GM18517 (cell line): ENCODE results near the gene SH3D19.

ENCODE experiments used
- ATAC-seq: cut with Tn5 transposase; IDR thresholded peaks from one replicate; pipeline ENCODE4 v1.9.1; 2021; ENCODE audit warnings: mild to moderate bottlenecking, moderate library complexity; ENCODE audit not compliant: unreplicated experiment

Gene SH3D19

DNA sequence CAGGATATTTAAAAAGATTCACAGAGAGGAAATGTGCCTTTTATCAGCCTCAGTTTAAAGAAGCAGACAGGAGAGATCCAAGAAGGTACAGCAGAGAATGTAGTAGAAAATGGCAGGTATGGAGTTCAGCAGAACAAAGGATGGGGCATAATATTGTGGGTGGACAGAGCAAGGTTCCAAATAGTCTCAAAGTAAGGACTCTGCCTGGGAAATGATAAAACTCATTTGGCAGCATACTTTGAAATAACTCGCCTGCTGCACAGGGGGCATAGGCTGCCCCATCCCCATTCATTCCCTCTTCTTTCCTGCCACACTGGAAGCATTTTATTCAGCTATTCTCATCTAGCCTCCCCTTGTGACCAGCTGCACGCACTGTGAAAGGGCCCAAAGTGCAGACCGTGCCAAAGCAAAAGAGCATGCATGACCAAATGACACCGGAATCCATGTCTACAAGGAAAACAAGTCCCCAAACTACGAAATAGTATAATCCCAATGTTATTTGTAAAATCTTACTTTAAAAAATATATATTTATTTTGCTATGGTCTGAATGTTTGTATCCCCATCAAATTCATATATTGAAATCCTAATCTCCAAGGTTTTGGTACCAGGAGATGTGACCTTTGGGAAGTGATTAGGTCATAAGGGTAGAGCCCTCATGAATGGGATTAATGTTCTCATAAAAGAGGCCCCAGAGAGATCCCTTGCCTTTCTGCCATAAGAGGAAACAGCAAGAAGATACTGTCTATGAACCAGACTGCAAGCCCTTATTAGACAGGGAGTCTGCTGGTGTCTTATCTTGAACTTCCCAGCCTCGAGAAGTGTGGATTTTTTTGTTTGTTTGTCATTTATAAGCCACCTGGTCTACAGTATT is 125.8 kb downstream of the SH3D19 start:
- no peak for ATAC-seq

DNA sequence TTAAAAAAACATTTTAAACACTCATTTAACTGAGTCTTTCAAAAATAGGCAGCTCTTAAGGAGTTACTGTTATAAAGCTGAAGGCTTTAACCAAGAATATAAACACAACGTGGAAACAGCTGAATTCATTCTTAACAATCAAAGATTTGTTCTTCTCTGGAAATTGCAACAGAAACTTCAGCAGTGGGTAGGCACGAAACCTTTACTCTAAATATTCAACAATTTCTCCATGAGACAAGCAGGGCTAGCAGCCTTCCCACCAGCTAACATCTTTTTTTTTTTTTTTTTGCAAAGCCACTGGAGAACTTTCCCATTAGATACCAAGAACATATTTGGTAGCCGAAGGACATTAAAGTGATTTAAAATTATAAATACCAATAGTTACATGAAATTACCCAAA is 126.7 kb downstream of the SH3D19 start:
- no peak for ATAC-seq

DNA sequence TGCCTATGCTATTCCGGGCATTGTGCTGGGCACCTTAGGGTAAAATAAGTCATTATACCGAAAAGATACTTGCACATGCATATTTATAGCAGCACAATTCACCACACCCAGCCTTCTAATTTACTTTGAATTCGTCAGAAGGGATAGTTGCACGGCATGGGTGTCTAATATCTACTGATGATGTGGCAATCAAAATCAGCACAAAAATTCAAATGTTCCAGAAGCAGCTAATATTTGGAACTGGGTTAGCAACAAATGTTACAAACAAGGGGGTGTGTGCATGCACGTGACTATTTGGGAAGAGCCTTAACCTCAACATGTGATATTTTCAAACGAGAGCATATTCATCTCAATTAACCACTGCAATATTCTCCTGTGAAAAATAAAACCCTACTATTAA is 128.2 kb downstream of the SH3D19 start:
- ATAC-seq, result no peak

DNA sequence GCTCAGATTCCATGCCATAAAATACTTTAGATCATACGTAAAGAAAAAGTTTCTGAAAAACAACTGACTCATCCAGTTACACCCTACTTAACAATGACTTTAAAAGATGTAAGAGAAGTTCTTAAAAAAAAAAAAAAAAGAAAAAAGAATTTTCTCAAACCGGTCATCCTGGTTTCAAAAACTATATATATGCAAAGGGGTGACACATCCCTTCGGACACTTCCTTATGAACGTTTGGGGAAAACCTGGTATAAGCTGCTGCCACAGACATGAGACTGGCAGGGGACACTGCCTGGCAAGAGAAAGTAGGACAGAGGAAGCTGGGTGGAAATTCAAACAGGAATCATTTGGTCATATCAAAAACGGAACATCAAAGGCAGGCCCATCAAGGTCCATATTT is 129.6 kb downstream of the SH3D19 start:
- ATAC-seq, result no peak

DNA sequence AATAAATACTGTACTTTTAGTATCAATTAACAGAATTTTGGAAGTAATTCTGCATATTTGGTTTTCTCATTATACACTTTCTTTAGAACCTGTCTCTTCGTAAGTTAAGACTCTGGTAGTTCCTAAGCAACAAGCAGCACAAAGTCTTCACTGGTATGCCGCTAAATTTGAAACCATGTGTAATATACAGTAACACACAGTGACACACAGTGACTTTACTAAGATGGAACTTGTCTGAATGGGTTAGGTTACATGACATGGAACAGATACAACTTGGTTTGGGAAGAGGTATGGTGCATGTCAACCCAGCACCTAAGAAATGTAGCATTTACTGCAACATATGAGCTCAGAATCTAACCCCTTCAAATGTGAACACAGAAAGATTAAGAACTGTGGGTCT is 132.0 kb downstream of the SH3D19 start:
- ATAC-seq, result no peak

DNA sequence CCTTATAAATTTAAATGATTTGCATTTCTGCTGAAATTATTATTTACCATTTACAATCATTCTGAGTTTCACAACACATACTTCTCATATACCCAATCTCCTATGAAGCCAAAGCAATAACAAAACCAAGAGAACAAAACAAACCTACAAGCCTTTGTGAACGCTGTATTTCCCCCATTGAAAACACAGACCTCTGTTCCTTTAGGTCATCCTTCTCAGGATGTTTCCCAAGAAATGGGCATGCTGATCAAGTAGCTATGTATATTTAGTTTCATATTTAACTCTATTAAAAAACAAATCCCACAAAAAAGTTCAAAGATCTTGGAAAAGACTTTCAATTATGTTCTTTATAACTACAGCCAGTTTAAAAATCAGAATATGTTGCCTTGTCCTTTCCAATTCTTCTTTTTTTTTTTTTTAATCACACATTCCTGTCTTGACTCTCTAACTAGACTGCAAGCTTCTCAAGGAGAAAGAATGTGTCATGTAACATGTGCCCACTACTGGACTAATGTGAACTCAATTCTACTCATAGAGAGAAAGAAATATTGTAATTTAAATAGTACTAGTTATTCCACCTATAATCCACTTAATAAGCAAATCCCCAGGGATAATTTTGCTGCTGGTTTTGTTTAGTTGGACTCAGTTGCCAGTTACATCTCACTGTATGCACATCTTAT is 132.7 kb downstream of the SH3D19 start:
- ATAC-seq, result no peak

DNA sequence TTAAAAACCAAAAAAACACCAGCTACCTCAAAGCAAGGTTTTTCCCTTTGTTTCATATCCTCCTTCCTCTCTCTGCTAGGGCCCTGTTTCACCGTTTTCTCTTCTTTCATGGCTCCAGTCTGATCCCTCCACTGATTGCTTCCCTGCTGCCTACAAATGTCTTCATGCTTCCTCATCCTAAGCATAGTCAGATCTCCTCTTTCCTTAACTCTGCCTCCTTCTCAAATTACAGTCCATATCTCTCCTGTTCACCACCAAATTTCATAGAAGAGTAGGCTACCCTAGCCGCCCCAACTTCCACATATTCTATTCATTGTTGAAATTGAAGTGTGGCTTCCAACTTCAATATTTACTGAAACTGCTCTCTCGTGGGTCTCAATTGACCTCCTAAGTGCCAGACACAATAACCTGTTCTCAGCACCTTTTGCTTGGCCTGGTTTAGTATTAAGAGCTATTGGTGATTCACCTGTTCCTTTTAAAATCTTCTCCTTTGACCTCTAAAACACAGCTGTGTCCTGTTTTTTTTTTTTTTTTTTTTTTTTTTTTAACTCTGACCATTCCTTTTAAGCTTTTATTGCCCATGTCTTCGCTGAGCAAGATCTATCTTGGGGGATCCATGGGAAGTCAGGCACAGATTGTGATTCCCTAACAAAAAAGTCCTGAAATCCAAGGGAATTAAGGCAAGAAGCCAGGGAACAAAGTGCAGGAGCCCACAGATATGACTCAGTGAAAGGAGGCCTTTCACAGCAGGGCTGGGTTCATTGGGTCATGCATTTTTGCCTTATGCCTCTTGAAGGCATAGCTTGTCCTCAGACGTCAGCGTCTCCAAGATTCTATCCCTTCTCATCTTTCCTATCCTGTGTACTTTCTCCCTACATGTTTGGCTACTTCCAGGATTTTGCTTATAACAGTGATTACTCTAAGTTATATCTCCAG is 140.6 kb downstream of the SH3D19 start:
- no peak for ATAC-seq

DNA sequence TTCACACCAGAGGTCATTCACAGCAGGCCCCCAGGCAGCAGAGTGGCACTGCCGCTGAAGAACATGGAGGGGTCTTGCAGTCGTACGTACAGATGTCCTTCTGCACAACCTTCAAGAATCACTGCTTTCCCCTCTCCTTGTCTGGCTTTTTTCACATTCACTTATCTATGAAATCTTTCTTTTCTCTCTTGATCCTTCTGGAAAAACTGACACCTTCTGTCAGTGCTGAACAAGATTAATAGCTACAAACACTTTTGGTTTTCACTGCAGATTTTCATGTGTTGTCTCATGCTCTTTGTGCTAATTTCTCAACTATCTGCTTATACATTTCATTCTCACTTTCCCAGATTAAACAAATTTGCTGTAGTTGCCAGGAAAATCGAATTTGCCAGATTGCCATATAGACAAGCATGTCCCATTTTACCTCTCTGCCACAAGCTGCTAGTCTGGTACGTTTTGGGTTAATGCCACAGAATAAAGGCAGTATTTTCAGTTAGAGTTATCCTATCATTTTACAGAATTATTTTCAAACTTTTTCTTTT is 142.9 kb downstream of the SH3D19 start:
- ATAC-seq, result no peak

DNA sequence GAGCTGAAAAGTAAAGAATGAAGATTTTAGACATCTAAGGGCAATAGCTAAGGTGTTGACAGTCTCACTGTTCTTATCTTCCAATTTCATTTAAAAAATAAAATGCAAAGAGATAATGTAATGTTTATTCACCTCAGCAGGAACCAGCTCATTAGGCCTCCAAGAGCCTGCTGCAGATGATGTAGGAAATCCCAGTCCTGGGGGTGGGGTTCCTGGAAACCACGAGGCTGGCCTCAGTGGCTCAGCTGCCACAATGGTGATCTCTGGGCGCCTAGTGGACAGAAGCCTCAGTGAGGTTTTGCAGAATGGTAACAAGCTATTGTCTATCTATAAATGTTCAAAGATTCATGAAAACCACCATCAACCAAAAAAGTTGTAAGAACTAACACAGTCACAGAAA is 148.7 kb downstream of the SH3D19 start:
- no peak for ATAC-seq

DNA sequence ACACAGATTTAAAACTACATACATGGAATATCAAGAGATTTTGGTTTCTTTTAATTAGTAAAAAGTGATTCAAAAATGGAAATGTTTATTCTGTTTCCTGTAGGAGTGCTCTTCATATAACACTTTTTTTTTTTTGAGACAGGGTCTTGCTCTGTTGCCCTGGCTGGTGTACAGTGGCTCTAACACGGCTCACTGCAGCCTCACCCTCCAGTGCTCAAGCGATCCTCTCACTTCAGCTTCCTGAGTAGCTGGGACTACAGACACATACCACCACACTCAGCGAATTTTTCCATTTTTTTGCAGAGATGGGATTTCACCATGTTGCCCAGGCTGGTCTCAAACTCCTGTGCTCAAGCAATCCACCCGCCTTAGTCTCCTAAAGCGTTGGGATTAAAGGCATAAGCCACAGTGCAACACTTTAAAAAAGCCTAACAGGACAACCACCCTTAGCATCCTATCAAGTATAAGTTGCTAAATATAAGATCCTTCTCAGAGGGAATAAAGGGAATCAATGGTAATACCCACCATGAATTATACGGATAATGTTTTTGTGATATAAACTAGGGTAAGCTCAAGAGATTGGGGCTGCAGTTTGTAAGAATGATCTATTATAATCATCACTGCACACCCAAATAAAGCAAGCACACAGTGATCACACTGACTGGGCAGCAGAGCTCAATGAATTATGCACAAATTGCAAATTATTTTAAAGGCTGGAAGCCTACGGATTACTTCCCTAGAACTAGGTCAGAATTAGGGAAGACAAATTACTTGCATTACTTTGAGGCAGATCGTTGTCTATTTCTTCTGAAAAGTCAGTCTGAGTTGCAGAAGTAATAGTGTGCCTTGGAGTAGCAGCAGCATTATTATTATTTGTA is 149.4 kb downstream of the SH3D19 start:
- ATAC-seq, result no peak

DNA sequence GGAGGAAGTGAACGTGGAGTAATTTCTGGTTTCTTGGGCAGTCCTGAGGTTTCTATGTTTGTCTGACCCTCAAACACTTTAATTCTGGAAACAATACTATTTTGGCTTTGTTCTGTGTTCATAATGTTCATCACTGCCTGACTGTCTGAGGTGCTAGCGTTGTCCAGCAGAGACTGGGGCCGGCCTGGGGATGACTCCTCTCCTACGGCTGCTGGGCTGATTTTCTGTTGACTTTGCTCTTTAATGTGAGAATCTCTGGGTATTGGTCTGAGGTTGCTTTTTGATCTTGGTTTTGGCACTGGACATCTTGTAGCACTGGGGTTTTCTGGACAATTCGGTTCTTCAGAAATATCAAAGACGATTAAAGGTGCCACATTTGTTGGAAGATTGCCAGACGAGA is 150.2 kb downstream of the SH3D19 start:
- ATAC-seq, result no peak

DNA sequence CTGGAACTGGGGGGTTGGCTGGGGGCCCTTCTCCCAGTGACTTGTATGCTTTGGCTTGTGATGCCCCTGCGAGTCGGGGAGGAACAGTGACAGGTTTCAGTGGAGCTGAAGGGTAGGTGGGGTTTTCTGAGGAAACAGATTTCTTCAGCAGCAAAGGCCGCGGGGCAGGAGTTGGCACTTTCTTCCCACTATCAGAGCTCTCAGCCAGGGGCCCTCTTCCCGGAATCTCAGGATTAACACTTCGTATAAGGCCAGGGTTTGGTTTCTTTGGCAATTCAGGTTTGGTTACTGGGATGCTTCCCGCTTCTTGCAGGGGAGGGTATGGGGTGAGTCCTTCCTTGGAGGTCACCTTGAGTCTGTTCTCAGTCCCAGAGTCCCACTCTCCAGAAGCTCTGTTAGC is 150.6 kb downstream of the SH3D19 start:
- ATAC-seq, result no peak

DNA sequence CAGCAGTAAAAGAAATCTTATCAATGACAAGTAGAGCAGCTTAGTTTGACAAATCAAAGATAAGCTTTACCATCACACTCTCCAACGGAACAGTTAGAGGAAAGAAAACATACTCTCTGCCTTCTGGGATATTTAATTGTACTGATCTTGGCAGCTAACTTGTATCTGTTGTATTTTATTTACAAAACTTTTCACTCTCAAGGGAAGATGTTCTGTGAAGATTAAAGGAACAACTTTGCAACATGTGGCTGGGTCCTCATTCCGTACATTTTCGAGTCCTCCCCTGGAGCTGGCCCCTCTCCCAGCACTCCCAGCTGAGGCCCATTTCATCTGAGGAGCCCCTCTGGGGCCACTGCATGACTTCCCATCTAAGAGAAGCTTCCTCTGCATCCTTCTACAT is 151.5 kb downstream of the SH3D19 start:
- ATAC-seq, result no peak

DNA sequence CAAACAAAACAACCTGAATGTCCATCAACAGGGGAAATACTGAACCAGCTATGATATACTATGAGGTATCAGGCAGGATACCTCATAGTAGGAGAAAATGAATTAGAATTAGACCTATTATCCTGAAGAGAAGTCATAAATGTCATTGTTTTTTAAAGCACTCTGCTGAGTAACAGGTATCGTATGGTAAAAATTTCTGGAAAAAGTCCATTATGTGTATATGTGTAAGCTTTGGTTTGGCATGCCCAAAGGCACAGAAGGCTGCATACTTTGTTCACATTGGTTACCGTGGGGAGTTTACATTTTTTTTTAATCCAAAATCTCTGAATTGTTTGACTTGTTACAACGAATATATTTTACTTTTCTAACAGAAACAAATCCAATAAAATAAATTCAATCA is 155.5 kb downstream of the SH3D19 start:
- ATAC-seq, result no peak

DNA sequence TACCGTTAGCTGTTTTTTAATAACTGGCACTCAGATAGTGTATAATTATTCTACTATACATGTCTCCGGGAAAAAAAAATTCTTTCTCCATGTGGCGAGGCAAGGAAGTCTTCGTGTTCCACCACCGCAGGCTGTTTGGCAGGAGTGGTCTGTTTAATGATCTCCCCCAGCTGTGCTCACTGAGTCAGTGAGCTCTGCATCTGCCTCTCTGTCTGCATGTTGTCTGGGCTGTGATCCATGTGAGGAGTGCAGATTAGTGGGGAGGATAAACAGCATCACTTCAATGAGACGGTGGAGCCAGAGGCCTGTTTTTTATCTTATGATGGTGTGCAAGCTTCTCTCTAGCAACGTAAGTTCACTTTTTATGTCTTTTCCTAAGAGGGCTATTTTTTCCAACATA is 156.2 kb downstream of the SH3D19 start:
- ATAC-seq, result no peak

DNA sequence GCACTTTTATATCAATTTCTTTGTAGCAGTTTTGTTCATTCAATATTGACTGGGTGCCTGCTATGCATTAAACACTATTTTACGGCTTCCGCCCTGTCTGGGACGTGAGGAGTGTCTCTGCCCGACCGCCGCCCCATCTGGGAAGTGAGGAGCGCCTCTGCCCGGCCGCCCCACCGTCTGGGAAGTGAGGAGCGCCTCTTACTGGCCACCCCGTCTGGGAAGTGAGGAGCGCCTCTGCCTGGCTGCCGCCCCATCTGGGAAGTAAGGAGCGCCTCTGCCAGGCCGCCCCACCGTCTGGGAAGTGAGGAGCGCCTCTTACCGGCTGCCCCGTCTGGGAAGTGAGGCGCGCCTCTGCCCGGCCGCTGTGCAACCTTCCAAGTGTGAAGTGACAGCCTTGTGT is 157.8 kb downstream of the SH3D19 start:
- ATAC-seq, result no peak

DNA sequence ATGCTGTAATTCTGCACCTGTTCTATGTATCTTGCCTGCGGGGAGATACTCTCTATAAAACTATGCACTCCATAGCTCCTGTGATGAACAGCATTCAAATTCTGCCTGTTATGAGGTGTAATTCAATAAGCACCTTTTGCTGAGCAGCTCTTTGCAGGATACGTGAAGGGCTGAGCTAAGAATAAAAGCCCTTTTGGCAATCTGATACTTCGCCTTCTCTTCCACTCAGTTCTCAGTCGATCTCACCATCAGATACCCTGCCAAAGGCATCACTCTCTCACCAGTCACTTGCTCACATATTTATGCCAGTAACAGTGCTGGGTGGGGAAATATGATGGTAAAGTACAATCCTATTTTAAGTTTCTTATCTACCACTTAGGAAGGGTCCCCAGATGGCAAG is 158.8 kb downstream of the SH3D19 start:
- ATAC-seq, result no peak

DNA sequence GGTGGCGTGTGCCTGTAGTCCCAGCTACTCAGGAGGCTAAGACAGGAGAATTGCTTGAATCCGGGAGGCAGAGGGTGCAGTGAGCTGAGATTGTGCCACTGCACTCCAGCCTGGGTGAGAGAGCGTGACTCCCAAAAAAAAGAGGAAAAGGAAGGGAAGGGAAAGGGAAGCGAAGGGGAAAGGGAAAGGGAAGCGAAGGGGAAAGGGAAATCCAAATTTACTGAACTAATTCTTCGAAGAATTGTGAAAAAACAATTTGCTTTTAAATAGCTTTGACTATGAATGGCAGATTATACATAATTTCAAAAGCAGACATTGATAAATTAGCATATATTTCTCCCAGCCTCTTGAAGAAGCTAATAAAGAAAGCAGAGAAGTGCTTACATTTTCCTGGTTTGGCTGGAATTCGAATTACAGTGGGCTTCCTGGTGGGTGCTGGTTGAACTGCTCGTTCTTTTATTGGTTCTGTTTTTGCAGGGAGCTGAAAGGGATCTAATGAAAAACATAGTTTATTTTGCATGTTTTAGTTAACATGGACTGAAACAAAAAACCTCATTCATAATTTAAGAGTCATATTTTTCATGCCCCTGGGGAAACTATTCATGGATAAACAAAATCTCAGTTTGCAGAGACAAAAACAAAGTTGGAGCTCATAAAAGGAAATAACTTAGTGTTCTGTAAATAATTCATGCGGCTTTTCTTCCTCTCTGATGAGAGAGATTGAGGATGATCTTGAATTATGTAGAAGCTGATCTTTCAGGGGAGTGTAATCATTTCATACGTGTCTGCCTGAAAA is 160.0 kb downstream of the SH3D19 start:
- no peak for ATAC-seq

DNA sequence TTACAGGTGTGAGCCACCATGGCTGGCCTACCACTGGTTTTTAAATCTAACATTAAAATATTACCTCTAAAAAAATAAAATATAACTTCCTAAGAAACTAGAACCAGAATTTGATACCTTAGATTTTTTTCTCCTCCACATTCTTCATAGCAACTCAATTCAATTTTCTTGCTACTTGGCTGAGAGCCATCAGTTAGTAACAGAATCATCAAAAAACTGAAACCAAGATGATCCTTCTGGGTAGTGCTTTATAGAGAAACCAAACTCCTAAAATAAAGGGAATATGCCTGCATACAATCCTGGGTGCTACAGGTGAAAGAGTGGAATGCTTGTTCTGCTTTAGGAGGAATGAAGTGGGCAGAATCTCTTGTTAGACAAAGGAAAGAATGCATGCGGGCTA is 161.6 kb downstream of the SH3D19 start:
- no peak for ATAC-seq
